GM10847 (cell line): ENCODE results near the gene ATE1.

Experiments used
- POLR2A ChIP-seq: IDR thresholded peaks from 2 replicates; pipeline ENCODE4 v1.6.1; 2011; ENCODE audit not compliant: insufficient read length; ENCODE audit errors: extremely low read depth

ATE1 gene

DNA sequence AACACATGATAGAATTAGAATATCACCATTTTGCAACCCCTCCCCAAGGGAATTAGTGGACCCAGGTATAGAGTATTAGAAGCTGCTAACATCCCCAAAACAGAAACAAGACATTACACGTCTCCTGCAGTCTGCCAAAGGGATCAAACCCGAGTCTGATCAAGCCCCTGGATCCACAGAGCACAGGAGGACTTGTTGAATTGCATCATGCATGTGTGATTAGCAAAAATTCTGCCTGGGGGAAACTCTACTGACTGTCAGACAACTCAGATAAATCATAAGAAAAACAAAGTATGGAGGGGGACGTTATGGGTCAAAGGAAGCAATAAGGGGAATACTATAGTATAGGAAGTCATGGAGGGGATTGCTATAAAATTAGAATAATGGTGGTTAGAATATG is 212.8 kb downstream of the ATE1 start:
- TF ChIP-seq POLR2A: no peak

DNA sequence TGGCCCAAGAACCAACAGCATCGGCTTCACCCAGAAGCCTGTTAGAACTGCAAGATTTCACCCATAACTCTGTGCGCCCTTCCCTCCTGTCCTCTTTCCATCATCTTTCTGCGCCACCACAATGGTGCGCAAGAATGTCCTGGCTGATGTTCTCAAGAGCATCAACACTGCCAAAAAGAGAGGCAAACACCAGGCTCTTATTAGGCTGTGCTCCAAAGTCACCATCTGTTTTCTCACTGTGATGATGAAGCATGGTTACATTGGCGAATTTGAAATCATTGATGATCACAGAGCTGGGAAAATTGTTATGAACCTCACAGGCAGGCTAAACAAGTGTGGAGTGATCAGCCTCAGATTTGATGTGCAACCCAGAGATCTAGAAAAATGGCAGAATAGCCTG is 214.3 kb downstream of the ATE1 start:
- no peak for TF ChIP-seq POLR2A

DNA sequence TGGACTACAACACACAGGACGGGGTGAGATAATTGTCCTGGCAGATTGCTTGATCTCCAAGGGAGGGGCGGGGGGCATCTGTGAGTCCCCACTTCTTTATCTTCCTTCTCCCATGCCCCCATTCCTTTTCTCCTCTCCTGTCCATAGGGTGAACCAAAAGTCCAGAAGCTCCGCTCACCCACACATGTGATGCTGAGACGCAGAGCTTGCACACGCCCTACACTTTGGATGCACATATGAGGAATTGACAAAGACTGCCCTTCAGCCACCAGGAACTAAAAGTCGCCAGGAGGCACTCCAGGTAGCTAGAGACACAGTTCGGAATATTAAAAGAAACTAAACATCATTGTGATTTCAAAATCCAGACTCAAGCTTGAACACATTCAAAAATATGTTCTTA is 216.9 kb downstream of the ATE1 start:
- no peak for TF ChIP-seq POLR2A

- TF ChIP-seq POLR2A: no peak
Measured at GRCh38 chr10:121710207-121710606, 217.6 kb downstream of the ATE1 start.

DNA sequence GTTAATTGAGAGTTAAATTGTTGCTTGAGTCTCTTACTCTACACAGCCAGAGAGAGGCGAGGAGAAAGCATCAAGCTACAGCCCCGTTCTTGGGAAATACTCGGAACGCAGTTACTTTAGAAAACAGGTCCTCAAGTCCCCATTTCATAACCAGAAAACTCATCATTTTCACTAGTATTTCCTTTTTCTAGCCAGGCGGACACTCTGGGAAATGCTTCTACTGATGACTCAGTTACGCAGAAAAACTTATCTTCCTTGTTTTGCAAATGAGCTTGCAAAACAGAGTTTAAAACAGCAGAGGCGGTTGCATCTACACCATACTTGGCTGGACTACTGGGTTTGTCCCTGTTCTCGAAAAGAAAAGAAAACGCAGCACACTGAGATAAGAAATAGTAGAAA is 218.2 kb downstream of the ATE1 start:
- TF ChIP-seq POLR2A: no peak

DNA sequence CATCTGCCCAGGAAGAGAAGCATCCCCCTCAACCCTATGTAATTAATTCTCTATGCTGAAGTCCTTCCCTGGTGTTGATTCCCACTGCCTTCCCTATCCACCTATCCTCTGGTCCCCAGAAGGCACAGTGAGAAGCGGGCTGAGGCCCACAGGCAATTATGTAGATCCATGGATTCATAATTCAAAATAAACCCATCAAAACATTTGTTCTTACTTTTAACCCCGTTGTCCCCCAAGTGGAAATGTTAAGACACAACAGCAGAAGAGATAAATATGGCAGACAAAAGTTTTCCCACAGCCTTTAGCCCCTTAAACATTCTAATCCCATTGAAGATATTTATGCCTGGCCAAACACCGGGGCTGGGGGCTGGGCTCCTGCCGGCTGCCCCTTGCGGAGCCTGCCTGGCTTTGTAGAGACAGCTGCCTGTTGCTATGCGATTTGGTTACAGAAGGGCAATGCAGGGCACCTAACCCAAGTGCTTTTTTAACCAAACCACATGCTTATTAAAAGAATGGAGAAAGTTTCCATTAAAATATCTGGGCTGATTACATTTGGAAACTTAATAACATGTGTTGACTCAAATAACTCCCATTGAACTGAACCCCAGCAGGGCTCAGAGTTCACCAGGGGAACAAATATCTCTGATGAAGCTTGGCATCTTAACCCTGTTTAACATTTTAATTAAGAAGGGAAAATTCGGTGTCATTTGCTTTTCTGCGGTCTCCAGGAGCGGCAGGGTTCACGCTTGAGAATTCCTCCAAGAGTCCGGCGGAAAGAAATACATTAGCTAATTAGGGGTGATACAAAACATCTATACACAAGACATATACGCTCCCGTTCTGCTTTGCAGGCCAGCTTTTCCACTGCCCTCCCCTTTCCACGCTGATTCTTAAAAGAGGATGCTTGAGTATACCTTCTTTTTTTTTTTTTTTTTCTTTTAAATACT is 218.8 kb downstream of the ATE1 start:
- TF ChIP-seq POLR2A: no peak

GRCh38 chr10:121702351-121703320 is 225.2 kb downstream of the ATE1 start:
- TF ChIP-seq POLR2A: no peak

- no peak for TF ChIP-seq POLR2A
Measured at GRCh38 chr10:121700416-121700815, 227.4 kb downstream of the ATE1 start.

DNA sequence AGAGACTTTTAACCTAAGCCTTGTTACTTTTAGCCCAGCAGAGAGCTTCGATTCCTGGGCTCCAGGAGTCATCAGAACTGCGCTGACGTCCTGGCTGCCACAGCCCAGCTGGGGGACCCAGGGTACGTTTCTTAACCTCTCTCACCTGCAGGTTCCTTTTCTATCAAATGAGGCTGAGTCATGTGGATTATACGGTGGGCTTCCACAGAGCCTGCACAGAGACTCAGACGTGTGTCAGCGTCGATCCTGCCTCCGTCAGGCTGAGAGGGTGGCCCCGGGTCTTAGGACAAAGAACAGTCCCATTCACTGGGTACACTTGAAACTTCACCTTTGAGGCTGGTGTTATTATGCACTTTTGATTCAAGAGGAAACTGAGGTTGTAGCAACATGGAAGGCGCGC is 228.9 kb downstream of the ATE1 start:
- TF ChIP-seq POLR2A: no peak

- no peak for TF ChIP-seq POLR2A
Measured at GRCh38 chr10:121698336-121698735, 229.5 kb downstream of the ATE1 start.

DNA sequence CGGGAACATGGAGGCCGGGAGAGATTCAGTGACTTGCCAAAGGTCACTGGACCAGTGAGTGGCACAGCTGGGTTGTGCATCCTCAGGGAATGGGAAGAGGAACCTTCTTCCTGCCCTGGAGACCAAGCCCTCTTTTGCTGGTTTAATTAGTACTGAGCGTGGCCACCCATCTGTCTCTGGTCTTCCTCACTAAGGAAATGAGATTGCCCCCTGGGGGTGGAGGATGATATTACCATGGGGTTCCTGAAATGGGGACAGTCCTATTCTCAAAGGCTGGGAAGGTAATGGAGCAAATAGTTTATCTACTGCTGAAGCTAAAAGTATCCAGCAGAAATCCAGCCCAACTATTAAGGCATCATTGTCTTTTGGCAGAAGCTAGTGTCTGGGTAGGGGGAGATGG is 231.0 kb downstream of the ATE1 start:
- no peak for TF ChIP-seq POLR2A

GRCh38 chr10:121695731-121696464 is 231.9 kb downstream of the ATE1 start:
- no peak for TF ChIP-seq POLR2A

- no peak for TF ChIP-seq POLR2A
Measured at GRCh38 chr10:121694966-121695643, 232.7 kb downstream of the ATE1 start.

DNA sequence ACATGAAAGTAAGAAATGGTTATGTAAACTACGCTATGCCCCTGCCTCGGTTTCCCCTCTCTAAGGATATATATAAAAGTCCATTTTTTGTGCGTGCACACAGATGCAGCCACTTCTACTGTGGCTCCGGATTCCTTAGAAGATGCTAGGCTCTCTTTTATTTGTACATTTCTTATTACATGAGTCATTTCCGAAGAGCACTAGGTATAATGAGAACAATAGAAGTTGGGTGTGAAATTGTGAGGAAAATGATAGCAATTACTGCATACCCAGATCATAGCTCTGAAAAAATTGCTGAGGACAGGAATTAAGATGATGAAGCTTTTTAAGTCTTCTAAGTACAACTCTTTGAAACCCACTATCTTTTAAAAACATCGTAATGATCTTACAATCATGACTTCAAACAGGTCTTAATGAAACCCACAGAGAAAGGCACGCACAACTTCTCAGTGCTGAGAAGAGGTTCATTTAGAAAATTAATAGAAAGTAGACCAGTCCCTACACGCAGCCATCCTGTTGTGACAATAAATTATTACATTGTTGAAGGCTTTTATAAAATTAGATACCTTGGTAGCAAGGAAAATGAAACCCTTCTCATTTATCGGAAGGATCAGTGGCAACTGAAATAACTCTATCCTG is 233.4 kb downstream of the ATE1 start:
- TF ChIP-seq POLR2A: no peak
